Neuronal stem cell (in vitro differentiated cells): ENCODE data around the gene PTX4.

Source experiments
- DNase-seq: peaks from one replicate; pipeline ENCODE4 v3.0.0-alpha.2; 2013; ENCODE audit warnings: low spot score
- H2AFZ ChIP-seq: one replicate; pipeline ENCODE4 v1.6.1; 2013; ENCODE audit warnings: mild to moderate bottlenecking, low read length, inconsistent platforms
- H2AK5ac ChIP-seq: 2 replicates; pipeline ENCODE4 v1.6.1; 2013; ENCODE audit warnings: low read depth, mild to moderate bottlenecking, inconsistent platforms, low read length, moderate library complexity, mixed read lengths
- H2BK120ac ChIP-seq: 2 replicates; pipeline ENCODE4 v1.6.1; 2013; ENCODE audit warnings: low read depth, mild to moderate bottlenecking, inconsistent platforms, low read length, moderate library complexity, mixed read lengths
- H2BK12ac ChIP-seq: one replicate; pipeline ENCODE4 v1.6.1; 2013; ENCODE audit warnings: low read length, inconsistent platforms
- H2BK15ac ChIP-seq: 2 replicates; pipeline ENCODE4 v1.6.1; 2013; ENCODE audit warnings: mild to moderate bottlenecking, low read length, inconsistent platforms, mixed read lengths
- H2BK5ac ChIP-seq: one replicate; pipeline ENCODE4 v1.6.1; 2013; ENCODE audit warnings: inconsistent platforms, mild to moderate bottlenecking, low read length, moderate library complexity
- H3K14ac ChIP-seq: one replicate; pipeline ENCODE4 v1.6.1; 2013; ENCODE audit warnings: low read length, inconsistent platforms
- H3K18ac ChIP-seq: 2 replicates; pipeline ENCODE4 v1.6.1; 2013; ENCODE audit warnings: low read length, inconsistent platforms
- H3K23ac ChIP-seq: 2 replicates; pipeline ENCODE4 v1.6.1; 2013; ENCODE audit warnings: low read depth, mild to moderate bottlenecking, mixed read lengths, low read length, inconsistent platforms; ENCODE audit not compliant: poor library complexity
- H3K27ac ChIP-seq: replicated peaks from 3 replicates; pipeline ENCODE4 v1.5.1; 2013; ENCODE audit warnings: low read length, inconsistent platforms
- H3K27me3 ChIP-seq, 3 experiments: 2 replicates each; pipeline ENCODE4 v1.6.1; 2013; ENCODE audit warnings: low read length in 3 of 3, mild to moderate bottlenecking in 2 of 3, inconsistent platforms in 1 of 3, low read depth in 1 of 3, mixed read lengths in 1 of 3, moderate library complexity in 1 of 3; ENCODE audit not compliant: control insufficient read depth in 3 of 3, insufficient read depth in 3 of 3
- H3K36me3 ChIP-seq, 2 donors: replicated peaks in 1 of 2; 2 replicates each; pipeline ENCODE4 v1.6.1; 2013; ENCODE audit warnings: low read length in 2 of 2; ENCODE audit not compliant: control insufficient read depth in 2 of 2, insufficient read depth in 2 of 2
- H3K4ac ChIP-seq: 2 replicates; pipeline ENCODE4 v1.6.1; 2013; ENCODE audit warnings: inconsistent platforms, mild to moderate bottlenecking, low read length, moderate library complexity
- H3K4me1 ChIP-seq, 2 donors: 1 replicate in 1 of 2; 2 replicates in 1 of 2; pipeline ENCODE4 v1.6.1; 2013; ENCODE audit warnings: low read length in 2 of 2, low read depth in 1 of 2; ENCODE audit not compliant: control insufficient read depth in 2 of 2, insufficient read depth in 1 of 2
- H3K4me2 ChIP-seq: one replicate; pipeline ENCODE4 v1.6.1; 2013; ENCODE audit warnings: mild to moderate bottlenecking, low read length, inconsistent platforms; ENCODE audit not compliant: insufficient read depth, poor library complexity, severe bottlenecking
- H3K4me3 ChIP-seq, 2 donors: 2 replicates each; pipeline ENCODE4 v1.5.1; 2013; ENCODE audit warnings: low read length in 2 of 2, mild to moderate bottlenecking in 2 of 2, inconsistent platforms in 1 of 2, moderate library complexity in 1 of 2
- H3K79me1 ChIP-seq: one replicate; pipeline ENCODE4 v1.6.1; 2013; ENCODE audit warnings: low read depth, mild to moderate bottlenecking, inconsistent platforms, low read length, moderate library complexity
- H3K9ac ChIP-seq: one replicate; pipeline ENCODE4 v1.6.1; 2013; ENCODE audit warnings: mild to moderate bottlenecking, low read depth, low read length, inconsistent platforms; ENCODE audit not compliant: poor library complexity
- H3K9me3 ChIP-seq, 2 donors: replicated peaks in 1 of 2; 2 replicates each; pipeline versions ENCODE3 to v1.6.1; 2013; ENCODE audit warnings: low read length in 2 of 2, mild to moderate bottlenecking in 2 of 2, inconsistent platforms in 1 of 2, low read depth in 1 of 2, mixed read lengths in 1 of 2, moderate library complexity in 1 of 2; ENCODE audit not compliant: control insufficient read depth in 2 of 2, insufficient read depth in 1 of 2
- H4K8ac ChIP-seq: one replicate; pipeline ENCODE4 v1.6.1; 2013; ENCODE audit warnings: low read depth, mild to moderate bottlenecking, inconsistent platforms, low read length, moderate library complexity
- H4K91ac ChIP-seq: one replicate; pipeline ENCODE4 v1.6.1; 2013; ENCODE audit warnings: low read length, low read depth, mild to moderate bottlenecking, inconsistent platforms; ENCODE audit not compliant: poor library complexity
- WGBS, 2 donors: extraction: QIAGEN DNeasy Blood & Tissue Kit; methylation state at CpG; one replicate each; pipeline ENCODE4 v1.1.7; 2013; ENCODE audit warnings: missing lambda C conversion rate in 2 of 2, mixed read lengths in 1 of 2; ENCODE audit not compliant: insufficient read length in 2 of 2, insufficient replicate concordance in 1 of 2; ENCODE audit errors: extremely low coverage in 2 of 2; 5-methylcytosine and 5-hydroxymethylcytosine counted together

PTX4 gene

GRCh38 chr16:1468426-1468810 is 20.3 kb downstream of the PTX4 start:
- Histone ChIP-seq H2BK5ac (no peak overlapping the region), H4K91ac (no peak overlapping the region), H2BK12ac (no peak overlapping the region), H2BK120ac (no peak overlapping the region), H3K27ac (no peak overlapping the region), H4K8ac (no peak overlapping the region), H3K9me3 (no peaks in the 10 kb centered on the region), H3K36me3 (no peaks in the 10 kb centered on the region), H3K23ac (no peak overlapping the region), H3K14ac (no peak overlapping the region), H3K4me2 (no peak overlapping the region), H3K4ac (no peak overlapping the region), H3K27me3 (no peaks in the 10 kb centered on the region), H2AK5ac (no peak overlapping the region), H3K79me1 (peaks cover 32% of the 10 kb centered on the region), H2AFZ (no peak overlapping the region), H3K4me1 (peaks cover 0 to 9% of the 10 kb centered on the region in 2 donors), H3K9ac (no peak overlapping the region), H3K18ac (no peak overlapping the region), H2BK15ac (no peak overlapping the region), H3K4me3 (peak overlapping the region in 1 of 2 donors; percentile 63)
- no peak for DNase-seq
- no CpG with 5 or more reads among the region's 22 CpGs for WGBS, 2 donors

GRCh38 chr16:1466968-1467521 is 21.7 kb downstream of the PTX4 start:
- Histone ChIP-seq H3K79me1 (peaks cover 32% of the 10 kb centered on the region), H3K27me3 (no peaks in the 10 kb centered on the region), H3K14ac (no peak overlapping the region), H4K91ac (peak overlapping the region; percentile 53), H3K23ac (peak overlapping the region; percentile 55), H3K4ac (no peak overlapping the region), H3K9ac (peak overlapping the region; percentile 70), H2AFZ (no peak overlapping the region), H2BK120ac (no peak overlapping the region), H2AK5ac (no peak overlapping the region), H2BK5ac (no peak overlapping the region), H3K4me1 (peaks cover 0 to 9% of the 10 kb centered on the region in 2 donors), H3K27ac (no peak overlapping the region), H3K36me3 (peaks cover 0 to 5% of the 10 kb centered on the region in 2 donors), H2BK12ac (peak overlapping the region; percentile 73), H3K4me3 (no peak overlapping the region), H3K9me3 (no peaks in the 10 kb centered on the region), H4K8ac (no peak overlapping the region), H3K18ac (no peak overlapping the region), H3K4me2 (no peak overlapping the region), H2BK15ac (peak overlapping the region; percentile 49)
- no peak for DNase-seq
- WGBS, 2 donors: no CpG with 5 or more reads among the region's 14 CpGs

GRCh38 chr16:1466054-1466453 is 22.7 kb downstream of the PTX4 start:
- Histone ChIP-seq H3K14ac (no peak overlapping the region), H3K4me3 (no peak overlapping the region), H3K4ac (no peak overlapping the region), H4K91ac (no peak overlapping the region), H3K9ac (peak overlapping the region; percentile 70), H2AFZ (no peak overlapping the region), H2BK120ac (no peak overlapping the region), H2AK5ac (peak overlapping the region; percentile 46), H3K4me1 (peaks cover 0 to 7% of the 10 kb centered on the region in 2 donors), H3K27me3 (no peaks in the 10 kb centered on the region), H2BK12ac (no peak overlapping the region), H3K4me2 (no peak overlapping the region), H3K79me1 (peaks cover 24% of the 10 kb centered on the region), H2BK5ac (no peak overlapping the region), H3K23ac (peak overlapping the region; percentile 89), H2BK15ac (no peak overlapping the region), H3K27ac (no peak overlapping the region), H3K9me3 (no peaks in the 10 kb centered on the region), H3K36me3 (peaks cover 3 to 12% of the 10 kb centered on the region in 2 donors), H3K18ac (no peak overlapping the region), H4K8ac (no peak overlapping the region)
- DNase-seq: no peak
- no CpG with 5 or more reads among the region's 24 CpGs for WGBS, 2 donors

GRCh38 chr16:1465567-1465915 is 23.2 kb downstream of the PTX4 start:
- H3K27me3 ChIP-seq: no peaks in the 10 kb centered on the region
- no peak overlapping the region for H3K27ac ChIP-seq
- peaks cover 0 to 2% of the 10 kb centered on the region in 2 donors for H3K4me1 ChIP-seq
- no peak overlapping the region for H2BK12ac ChIP-seq
- H2BK120ac ChIP-seq: no peak overlapping the region
- no peak overlapping the region for H3K18ac ChIP-seq
- peaks cover 7 to 18% of the 10 kb centered on the region in 2 donors for H3K36me3 ChIP-seq
- H3K9me3 ChIP-seq: no peaks in the 10 kb centered on the region
- H3K14ac ChIP-seq: no peak overlapping the region
- no peak for DNase-seq
- H3K79me1 ChIP-seq: peaks cover 24% of the 10 kb centered on the region
- peak overlapping the region; percentile 87 for H2BK5ac ChIP-seq
- H3K4me2 ChIP-seq: no peak overlapping the region
- no peak overlapping the region for H3K9ac ChIP-seq
- no peak overlapping the region for H3K23ac ChIP-seq
- WGBS, 2 donors: no CpG with 5 or more reads among the region's 13 CpGs
- H3K4ac ChIP-seq: no peak overlapping the region
- H3K4me3 ChIP-seq: peak overlapping the region in 1 of 2 donors; percentile 31
- no peak overlapping the region for H4K91ac ChIP-seq
- no peak overlapping the region for H2AK5ac ChIP-seq
- no peak overlapping the region for H4K8ac ChIP-seq
- no peak overlapping the region for H2BK15ac ChIP-seq
- H2AFZ ChIP-seq: no peak overlapping the region
